HG02981 (cell line): ENCODE data around the gene FAM98B.
A peak's percentile ranks its signal among the peaks of the same experiment; 100 is the strongest.

Source experiments
- ATAC-seq: cut with Tn5 transposase; IDR thresholded peaks from one replicate; pipeline ENCODE4 v1.9.1; 2021; ENCODE audit warnings: mild to moderate bottlenecking, moderate library complexity; ENCODE audit not compliant: unreplicated experiment

FAM98B gene

GRCh38 chr15:38504680-38505467 is 50.9 kb downstream of the FAM98B start:
- no peak for ATAC-seq

- ATAC-seq, result no peak
Observed at GRCh38 chr15:38506997-38507396, 53.1 kb downstream of the FAM98B start.

GRCh38 chr15:38507570-38507969 is 53.6 kb downstream of the FAM98B start:
- ATAC-seq, result no peak

- ATAC-seq, result no peak
Observed at GRCh38 chr15:38508647-38509046, 54.7 kb downstream of the FAM98B start.

GRCh38 chr15:38509152-38509551 is 55.2 kb downstream of the FAM98B start:
- no peak for ATAC-seq

GRCh38 chr15:38512901-38513300 is 59.0 kb downstream of the FAM98B start:
- no peak for ATAC-seq

GRCh38 chr15:38514601-38515000 is 60.7 kb downstream of the FAM98B start:
- ATAC-seq, result peak; percentile 73

- ATAC-seq, result no peak
Observed at GRCh38 chr15:38516626-38517025, 62.7 kb downstream of the FAM98B start.

GRCh38 chr15:38517312-38517975 is 63.5 kb downstream of the FAM98B start:
- no peak for ATAC-seq

- ATAC-seq, result no peak
Observed at GRCh38 chr15:38518084-38518483, 64.2 kb downstream of the FAM98B start.

- no peak for ATAC-seq
Observed at GRCh38 chr15:38520035-38520434, 66.1 kb downstream of the FAM98B start.

- ATAC-seq, result no peak
Observed at GRCh38 chr15:38521316-38521715, 67.4 kb downstream of the FAM98B start.

- no peak for ATAC-seq
Observed at GRCh38 chr15:38522922-38523321, 69.0 kb downstream of the FAM98B start.

- no peak for ATAC-seq
Observed at GRCh38 chr15:38524156-38524555, 70.2 kb downstream of the FAM98B start.

- no peak for ATAC-seq
Observed at GRCh38 chr15:38525489-38525888, 71.6 kb downstream of the FAM98B start.

GRCh38 chr15:38526158-38526557 is 72.2 kb downstream of the FAM98B start:
- no peak for ATAC-seq

GRCh38 chr15:38528294-38528693 is 74.4 kb downstream of the FAM98B start:
- no peak for ATAC-seq

GRCh38 chr15:38530113-38530512 is 76.2 kb downstream of the FAM98B start:
- ATAC-seq, result no peak

GRCh38 chr15:38531509-38531908 is 77.6 kb downstream of the FAM98B start:
- ATAC-seq, result no peak

- no peak for ATAC-seq
Observed at GRCh38 chr15:38532728-38533127, 78.8 kb downstream of the FAM98B start.

- ATAC-seq, result no peak
Observed at GRCh38 chr15:38533416-38533915, 79.5 kb downstream of the FAM98B start.

- ATAC-seq, result no peak
Observed at GRCh38 chr15:38533926-38534325, 80.0 kb downstream of the FAM98B start.
